ENCODE data around the gene FHIT.
"Not testable (repeated sequence)": the region's sequence is repeated elsewhere in the genome, so short reads cannot be mapped to it uniquely, and the experiment has no call there.

The FHIT gene

DNA sequence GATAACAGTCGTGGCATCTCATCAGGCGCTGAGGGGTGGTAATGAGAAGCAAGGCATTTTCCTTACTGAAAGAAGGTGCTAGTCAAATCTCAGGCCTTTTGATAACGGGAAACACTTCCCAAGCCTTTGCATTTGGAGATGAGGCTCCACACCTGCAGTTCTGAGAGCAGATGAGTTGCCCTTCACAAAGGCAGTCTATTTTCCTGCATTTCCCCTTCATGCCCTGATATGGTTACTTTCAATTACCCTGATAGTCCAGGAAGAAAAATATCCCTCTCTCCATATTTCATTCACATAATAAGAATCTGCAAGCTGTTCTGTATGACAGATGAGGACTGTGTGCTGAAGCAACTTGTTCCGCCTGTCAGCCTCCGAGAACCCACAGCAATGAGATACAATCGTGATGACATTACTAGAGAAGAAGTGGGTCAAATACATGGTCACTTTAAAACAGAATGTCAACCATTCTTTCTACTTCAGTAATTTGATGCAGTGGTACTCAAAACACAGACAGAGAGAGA, 25.0 kb downstream of the FHIT start:
- no peak for DNase-seq (ENCODE audit: low spot score)

DNA sequence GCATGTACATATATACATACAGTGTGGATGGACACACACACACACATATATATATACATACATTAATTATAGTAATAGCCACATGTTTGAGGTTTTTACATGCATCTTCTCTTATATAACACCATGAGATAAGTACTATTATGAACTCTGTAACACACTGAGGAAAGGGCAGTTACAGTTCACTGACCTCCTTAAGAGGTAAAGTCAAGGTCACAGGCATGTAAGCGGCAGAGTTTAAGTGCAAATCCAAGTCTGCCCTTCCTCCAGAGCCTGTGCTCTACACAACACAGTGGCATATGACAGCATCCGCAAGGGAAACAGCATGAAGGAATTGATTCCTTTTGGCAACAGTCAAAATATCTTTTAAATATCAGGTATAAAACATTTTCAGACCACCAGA, 26.4 kb downstream of the FHIT start:
- DNase-seq (ENCODE audit: low spot score) = no peak

DNA sequence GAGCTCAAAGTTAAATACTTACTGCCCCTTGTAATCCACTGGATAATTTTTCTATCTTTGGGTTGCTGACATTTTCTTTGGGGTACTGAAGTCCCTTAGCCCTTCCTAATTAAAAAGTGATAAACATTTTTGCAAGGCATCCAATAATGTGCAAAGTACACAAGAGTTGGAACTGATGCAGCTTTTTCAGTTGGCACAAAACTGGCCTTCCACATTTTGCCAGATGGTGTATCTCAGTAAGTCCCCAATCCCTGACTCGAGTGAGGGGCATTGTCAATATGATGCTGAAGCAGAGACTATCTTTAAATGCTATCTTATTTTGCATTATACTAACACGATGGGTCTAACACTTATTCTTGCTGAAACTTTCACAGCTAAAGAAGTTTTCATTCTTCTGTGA, 27.8 kb downstream of the FHIT start:
- no peak for DNase-seq (ENCODE audit: low spot score)

DNA sequence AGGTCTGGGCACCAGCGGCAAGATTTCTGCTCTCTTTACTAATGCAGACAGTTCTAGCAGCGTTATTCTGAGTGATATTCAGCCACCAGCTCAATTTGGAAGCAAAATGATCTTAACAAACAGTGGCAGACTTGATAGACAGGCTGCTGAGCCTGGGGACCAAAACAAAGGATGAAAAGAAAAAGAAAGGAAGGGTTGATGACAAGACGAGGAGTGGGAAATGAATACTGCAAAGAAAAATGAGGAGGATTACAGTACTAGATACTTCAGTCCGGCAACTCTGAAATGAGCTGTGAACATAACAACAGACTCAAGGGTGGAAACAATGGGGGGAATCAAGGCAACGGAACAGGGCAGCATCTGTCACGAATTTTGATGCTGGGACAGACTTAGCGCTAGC, 28.8 kb downstream of the FHIT start:
- no peak for DNase-seq (ENCODE audit: low spot score)

DNA sequence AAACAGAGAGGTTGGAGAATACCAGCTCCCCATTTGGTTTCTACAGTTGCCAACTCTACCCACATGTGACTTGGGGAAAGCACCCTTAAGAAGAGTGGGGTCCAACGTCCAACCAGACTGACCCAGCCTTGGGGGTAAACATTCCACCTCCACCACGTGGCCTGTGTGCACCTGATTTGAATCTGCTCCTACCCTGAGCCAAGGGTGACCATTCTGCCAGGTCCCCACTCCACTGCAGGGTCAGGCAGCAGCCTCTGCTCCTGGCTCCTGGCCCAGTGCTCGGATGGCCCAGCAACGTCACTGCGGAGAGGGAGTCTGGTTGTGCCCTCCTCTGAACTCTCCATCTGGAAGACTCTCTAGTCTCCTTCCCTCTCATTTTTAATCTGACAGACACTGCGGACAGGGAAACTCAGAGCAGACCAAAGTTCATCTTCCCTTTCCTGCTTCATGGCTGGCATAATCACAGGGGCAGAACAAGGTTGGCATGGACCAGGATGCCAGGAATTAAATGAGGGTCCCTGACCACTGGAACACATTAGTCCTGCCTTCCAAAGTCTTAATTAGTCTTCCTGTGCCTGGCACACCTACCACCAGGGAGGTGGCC, 29.4 kb downstream of the FHIT start:
- no peak for DNase-seq (ENCODE audit: low spot score)

DNA sequence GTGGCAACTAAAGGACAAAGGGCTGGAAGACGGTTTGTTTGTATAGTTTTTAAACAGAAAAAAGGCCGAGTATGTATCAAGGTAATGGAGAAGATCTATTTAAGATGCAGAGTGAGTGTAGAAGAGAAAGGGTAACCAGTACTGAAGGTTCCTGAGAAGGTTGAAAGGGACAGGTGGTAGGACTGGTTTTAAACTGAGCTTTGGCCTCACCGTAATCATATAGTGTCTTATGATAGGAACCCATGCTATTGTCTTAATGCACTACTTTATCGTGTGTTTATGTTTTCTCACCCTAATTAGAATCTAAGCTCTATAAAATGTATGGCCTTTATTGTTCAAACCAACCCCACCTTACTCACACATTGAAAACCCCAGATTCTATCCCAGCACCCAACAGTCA, 32.7 kb downstream of the FHIT start:
- no peak for DNase-seq (ENCODE audit: low spot score)

DNA sequence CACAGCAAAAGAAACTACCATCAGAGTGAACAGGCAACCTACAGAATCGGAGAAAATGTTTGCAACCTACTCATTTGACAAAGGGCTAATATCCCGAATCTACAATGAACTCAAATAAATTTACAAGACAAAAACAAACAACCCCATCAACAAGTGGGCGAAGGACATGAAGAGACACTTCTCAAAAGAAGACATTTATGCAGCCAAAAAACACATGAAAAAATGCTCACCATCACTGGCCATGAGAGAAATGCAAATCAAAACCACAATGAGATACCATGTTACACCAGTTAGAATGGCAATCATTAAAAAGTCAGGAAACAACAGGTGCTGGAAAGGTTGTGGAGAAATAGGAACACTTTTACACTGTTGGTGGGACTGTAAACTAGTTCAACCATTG, 35.1 kb downstream of the FHIT start:
- not testable (repeated sequence) for DNase-seq (ENCODE audit: low spot score)

DNA sequence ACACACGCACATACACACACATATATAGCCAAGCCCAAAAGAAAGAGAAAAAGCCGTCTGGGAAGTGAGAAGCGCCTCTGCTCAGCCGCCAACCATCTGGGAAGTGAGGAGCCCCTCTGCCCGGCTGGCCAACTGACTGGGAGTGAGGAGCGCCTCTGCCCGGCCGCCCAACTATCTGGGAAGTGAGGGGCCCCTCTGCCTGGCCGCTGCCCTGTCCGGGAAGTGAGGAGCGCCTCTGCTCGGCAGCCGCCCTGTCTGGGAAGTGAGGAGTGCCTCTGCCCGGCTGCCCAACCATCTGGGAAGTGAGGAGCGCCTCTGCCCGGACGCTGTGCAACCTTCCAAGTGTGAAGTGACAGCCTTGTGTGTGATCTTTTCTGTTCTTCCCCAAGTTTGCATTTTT, 49.2 kb downstream of the FHIT start:
- DNase-seq (ENCODE audit: low spot score) = no peak

DNA sequence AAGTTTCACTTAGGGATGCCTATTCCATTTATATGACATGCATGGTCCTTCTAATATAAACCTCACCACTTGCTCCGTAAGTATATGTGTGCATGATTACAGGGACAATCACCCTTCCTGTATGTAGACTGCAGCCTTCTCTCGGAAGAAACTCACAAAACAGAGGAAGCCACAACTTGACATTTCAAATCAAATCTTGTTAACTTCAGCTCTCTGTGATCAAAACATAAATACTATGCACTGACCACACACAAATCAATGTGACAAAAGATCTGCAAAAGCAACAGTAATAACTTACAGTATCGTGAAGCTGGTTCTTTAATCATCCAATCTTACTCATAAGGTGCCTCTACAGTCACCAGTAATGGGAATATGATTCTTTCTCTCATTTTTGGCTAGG, 50.2 kb downstream of the FHIT start:
- DNase-seq (ENCODE audit: low spot score) = no peak

DNA sequence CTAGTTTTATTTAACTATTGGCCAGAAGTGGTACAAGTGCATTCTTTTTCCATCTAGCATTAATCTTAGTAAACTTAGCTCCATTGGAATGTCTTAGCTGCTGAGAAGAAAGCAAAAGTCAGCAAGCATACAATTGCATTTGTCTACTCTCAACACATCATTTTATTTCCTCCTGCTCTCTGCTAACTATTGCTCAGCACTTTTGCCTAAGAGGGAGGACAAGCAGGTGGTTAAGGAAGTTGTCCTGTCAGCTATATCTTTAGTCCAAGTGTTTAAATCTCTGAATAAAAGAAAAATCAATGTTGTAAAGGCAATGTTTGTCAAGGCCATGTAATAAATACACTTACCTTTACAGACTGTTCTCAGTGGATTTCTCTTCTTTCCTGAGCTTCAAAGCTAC, 51.0 kb downstream of the FHIT start:
- no peak for DNase-seq (ENCODE audit: low spot score)

DNA sequence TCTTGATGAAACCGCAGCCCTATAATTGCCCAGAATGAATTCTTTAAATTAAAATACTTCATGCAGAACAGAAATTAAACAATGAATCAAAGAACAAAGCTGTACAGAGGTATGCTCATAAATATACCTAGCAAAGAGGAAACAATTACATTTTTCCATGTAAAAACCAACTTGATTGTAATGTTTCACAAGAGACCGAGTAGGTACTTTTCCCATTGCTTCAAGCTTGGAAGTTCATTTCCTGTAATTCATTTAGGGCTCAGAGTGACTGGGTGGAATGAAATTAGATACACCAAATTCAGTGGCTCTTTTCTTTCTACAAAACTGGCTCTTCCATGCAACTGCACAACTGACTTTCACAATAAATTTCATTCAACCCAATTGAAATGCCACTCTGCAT, 51.4 kb downstream of the FHIT start:
- DNase-seq (ENCODE audit: low spot score) = no peak

DNA sequence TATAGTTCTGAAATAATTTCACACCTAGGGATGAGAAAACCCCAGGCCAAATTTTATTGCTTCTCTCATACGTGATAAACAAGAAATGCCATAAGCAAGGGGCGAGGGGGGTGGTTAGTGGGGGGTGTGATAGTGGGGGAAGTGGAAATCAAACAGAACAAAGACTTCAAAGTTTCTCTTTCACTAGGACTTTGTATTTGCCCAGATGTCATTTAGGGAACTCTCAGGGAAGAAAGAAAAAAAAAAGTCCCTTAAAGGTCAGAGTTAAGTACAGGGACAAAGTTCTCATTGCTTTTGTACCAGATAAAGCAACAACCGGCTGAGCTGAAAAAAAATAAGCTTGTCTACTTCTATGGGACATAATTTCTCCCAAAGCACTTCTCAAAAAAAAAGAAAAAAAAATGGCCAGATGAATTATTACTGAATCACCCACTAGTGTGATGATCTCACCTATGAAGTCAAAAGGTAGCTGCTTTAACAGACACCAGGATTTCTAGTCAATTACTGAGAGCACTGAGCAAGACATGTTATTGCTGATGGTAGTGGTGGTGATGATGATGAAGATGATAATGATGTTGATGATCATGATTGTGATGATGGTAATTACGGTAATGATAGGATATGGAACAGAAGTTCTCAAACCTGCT, 56.2 kb downstream of the FHIT start:
- DNase-seq (ENCODE audit: low spot score) = no peak

DNA sequence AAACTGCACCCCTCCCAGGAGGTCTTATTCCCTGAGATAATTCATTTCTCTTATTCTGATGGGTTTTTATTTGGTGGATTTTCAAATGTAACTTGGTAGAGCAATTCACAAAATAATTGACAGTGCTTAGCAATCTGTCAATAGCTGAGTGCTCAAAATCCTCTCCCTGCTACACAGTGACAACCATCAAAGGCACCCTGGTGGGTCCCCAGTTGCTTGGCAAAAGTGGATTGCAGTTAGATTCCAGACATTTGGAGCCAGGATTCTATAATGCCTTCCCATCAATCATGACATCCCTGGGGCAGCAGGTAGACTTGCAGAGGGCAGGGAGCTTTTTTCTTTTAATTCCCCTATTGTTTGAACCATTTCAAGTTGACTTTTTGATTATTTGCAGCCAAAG, 59.0 kb downstream of the FHIT start:
- DNase-seq (ENCODE audit: low spot score) = no peak

DNA sequence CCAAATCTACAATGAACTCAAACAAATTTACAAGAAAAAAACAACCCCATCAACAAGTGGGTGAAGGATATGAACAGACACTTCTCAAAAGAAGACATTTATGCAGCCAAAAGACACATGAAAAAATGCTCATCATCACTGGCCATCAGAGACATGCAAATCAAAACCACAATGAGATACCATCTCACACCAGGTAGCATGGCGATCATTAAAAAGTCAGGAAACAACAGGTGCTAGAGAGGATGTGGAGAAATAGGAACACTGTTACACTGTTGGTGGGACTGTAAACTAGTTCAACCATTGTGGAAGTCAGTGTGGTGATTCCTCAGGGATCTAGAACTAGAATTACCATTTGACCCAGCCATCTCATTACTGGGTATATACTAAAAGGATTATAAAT, 61.0 kb downstream of the FHIT start:
- DNase-seq (ENCODE audit: low spot score) = not testable (repeated sequence)

DNA sequence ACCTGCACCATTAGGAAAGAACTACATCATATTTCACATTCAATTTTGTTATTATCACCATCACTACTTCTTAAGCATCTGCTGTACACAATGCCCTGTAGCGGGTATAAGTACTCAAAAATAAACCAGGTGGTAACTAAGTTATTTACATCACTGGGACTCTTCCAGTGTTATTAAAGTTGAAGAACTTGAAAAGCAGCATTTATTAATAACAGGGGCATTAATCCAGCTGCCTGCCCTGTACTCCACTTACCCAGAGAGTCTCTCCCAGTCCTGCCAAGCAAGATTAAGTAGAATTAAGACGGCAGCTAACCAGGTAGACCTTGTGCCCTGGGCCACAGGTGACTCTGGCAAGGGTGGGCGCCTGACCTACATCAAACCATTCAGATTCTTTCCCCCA, 65.2 kb downstream of the FHIT start:
- DNase-seq (ENCODE audit: low spot score) = no peak

DNA sequence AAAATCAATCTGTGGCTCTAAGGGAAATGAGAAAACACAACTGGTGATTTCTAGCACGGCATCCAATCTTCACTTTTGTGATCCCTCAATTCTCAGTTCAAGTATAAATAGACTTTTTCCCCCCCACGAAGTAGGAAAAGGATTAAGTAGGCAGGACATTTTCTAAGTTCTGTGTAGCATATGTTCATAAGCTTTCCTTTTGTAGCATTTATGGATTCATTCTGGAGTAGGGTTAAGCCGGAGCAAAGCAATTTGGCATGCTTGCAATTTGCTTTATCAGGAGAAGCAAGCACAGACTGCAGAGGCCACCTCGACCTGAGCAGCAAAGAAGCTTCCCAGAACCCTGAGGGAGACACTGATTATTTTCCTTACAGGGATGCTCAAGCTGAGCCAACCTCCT, 66.3 kb downstream of the FHIT start:
- DNase-seq (ENCODE audit: low spot score) = no peak

DNA sequence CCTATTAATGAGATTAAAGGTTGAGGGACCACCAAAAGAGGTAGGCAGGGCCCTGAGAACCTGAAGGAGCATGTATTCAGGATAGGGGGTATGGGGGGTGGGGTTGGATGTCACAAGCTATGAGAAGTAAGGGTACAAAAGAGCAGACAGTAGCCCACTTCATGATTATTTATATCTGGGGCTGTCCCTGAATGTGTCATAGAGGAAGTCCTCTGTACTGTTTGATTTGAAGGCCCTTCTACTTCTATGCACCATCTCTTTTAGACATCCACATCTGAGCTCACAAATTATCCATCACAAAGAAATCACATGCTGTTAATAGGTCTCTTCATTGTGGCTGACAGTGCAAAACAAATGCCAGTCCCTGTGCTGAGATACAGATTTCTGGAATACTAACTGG, 68.6 kb downstream of the FHIT start:
- DNase-seq (ENCODE audit: low spot score) = no peak

DNA sequence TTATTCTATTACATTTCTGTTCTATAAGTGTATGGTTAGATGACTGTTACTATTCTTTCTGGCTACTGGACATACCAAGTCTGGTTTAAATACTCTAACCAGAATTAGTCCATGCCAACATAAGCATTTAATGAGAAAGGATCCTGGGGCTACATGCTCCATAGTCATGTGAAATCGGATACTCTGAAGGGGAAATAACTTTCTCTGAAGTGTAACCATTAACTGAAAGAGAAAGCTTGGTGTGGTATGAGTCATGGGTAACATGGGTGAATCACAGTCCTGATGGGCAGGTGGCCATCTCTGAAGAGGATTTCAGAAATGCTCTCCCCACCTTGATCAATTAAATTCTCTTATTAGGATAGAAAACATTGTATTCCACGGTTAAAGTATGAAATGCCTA, 69.4 kb downstream of the FHIT start:
- no peak for DNase-seq (ENCODE audit: low spot score)

DNA sequence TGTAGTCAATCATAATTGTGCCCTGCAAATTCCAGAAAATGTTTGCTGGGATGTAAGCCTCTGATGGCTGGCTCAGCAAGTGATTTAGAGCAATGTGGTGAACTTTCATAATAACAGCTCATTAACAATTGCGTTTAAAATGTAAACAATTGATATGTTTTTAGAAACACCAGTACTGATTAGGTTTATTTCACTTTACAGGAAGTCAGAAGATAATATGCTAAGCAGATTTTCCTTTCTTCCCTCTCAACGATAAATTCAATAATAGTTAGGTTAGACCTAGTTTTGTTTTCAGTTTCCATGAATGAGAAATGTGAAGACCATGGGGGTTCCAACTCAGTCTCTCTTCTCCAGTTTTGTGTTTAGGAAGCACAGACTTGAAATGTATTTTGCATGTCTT, 71.0 kb downstream of the FHIT start:
- no peak for DNase-seq (ENCODE audit: low spot score)

DNA sequence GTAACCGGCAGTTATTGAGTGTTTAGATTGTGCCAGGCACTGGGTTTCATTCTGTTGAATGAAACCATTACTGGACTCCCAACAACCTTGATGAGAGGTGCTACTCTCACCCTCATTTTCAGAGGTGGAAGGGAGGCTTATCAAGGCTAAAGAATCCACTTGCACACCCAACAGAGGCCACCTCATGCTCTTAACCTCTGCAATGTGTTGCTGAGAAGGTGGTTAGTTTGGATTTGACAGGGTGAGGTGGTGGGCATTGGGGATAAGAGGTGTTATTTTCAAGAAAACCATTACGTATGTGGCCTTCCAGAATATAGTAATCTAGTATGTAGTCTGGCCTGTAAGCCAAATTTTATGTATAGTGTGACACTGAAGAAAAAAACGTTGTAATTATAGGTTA, 73.1 kb downstream of the FHIT start:
- no peak for DNase-seq (ENCODE audit: low spot score)

DNA sequence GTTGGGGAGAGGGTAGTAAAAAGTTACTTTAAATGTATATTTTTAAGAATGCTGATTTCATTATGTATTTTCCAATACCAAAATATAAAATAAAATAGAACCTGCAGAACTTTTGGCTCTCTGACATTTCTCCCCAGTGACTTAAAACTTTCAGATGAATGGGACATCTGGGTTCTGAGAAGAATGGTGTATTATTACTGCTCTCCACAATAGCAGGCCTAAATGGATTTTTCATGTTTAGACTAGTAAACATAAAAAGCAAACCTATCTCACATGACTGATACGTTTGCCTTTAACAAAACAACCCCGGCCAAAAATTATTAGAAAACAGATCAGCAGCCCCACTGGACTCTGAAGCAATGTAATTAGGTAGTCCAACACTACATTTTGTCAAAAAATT, 73.8 kb downstream of the FHIT start:
- DNase-seq (ENCODE audit: low spot score) = no peak

DNA sequence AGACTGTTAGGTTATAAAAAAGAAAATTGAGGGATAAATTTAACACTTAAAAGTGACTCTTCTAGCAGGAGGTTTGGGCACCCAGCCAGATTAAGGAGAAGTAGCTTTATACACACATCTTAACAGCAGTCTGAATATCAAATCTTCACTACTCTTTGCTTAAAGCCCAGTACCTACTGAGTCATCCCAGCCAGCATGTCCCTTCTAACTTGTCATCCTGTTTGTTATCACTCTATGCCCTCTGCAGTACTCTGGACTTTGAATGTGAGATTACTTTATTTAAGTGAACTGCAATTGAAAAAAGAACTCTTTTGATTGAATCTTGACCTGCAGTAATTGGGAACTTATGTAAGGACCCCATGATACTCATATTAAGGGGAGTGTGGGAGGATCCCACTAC, 77.6 kb downstream of the FHIT start:
- no peak for DNase-seq (ENCODE audit: low spot score)

DNA sequence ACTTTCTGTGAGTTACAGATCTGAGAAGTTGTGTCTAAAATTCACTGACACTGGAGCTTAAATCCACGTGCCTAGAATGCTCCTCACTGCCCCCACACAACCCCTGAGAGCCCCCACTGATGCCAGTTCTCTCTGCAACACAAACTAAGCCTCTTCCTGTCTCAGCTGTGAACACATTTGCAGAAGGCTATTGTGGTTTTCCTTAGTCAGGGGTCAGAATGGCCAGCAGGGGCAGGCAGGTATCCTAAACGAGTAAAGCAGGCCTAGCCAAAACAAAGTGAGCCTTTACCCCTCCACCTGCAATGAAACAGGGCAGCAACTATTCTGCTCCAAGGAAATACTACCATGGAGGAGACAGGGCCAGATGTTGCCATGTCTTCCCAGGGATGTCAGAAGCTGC, 78.6 kb downstream of the FHIT start:
- DNase-seq (ENCODE audit: low spot score) = no peak

DNA sequence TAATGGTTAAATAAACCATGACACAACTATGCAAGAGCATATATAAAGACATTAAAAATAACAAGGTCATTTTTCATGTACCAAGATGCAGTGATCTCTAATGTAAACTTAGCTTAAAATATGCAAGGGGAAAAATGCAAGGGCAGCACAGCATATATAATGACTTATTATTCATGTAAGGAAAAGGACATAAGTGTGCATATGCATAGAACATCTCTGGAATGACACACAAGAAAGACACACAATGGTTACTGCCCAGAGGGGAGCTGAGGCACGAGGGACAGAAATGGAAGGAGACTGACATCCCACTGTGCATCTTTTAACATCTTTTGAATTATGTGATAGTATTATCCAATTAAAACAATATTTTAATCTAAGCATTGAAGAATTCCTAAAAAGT, 79.0 kb downstream of the FHIT start:
- DNase-seq (ENCODE audit: low spot score) = no peak

Data from CD4-positive, alpha-beta T cell treated with Interleukin-2 at 100 ng/mL for 4 hours (primary cell).